Ishikawa (cell line): ENCODE results near the gene MMP26.

ENCODE experiments used
- CEBPB ChIP-seq: IDR thresholded peaks from 2 replicates; pipeline ENCODE4 v1.6.1; 2012
- CREB1 ChIP-seq: IDR thresholded peaks from 2 replicates; pipeline ENCODE4 v1.6.1; 2012; ENCODE audit warnings: low read depth
- EP300 ChIP-seq: IDR thresholded peaks from 2 replicates; pipeline ENCODE4 v1.6.1; 2012; ENCODE audit warnings: borderline replicate concordance
- FOXM1 ChIP-seq: IDR thresholded peaks from 2 replicates; pipeline ENCODE4 v1.6.1; 2012; ENCODE audit warnings: low read depth, borderline replicate concordance
- MAX ChIP-seq: IDR thresholded peaks from 2 replicates; pipeline ENCODE4 v1.6.1; 2012
- NFIC ChIP-seq: IDR thresholded peaks from 2 replicates; pipeline ENCODE4 v1.6.1; 2012
- RAD21 ChIP-seq: IDR thresholded peaks from 2 replicates; pipeline ENCODE4 v1.6.1; 2012; ENCODE audit warnings: low read depth
- REST ChIP-seq: IDR thresholded peaks from 2 replicates; pipeline ENCODE4 v1.6.1; 2012; ENCODE audit warnings: low read depth, mild to moderate bottlenecking
- TAF1 ChIP-seq: IDR thresholded peaks from 2 replicates; pipeline ENCODE4 v1.6.1; 2012; ENCODE audit warnings: low read depth, mild to moderate bottlenecking
- TCF12 ChIP-seq: IDR thresholded peaks from 2 replicates; pipeline ENCODE4 v1.6.1; 2012; ENCODE audit warnings: low read depth
- TEAD4 ChIP-seq: IDR thresholded peaks from 2 replicates; pipeline ENCODE4 v1.6.1; 2012
- YY1 ChIP-seq: IDR thresholded peaks from 2 replicates; pipeline ENCODE4 v1.6.1; 2012; ENCODE audit warnings: low read depth
- ZBTB7A ChIP-seq: IDR thresholded peaks from 2 replicates; pipeline ENCODE4 v1.6.1; 2012; ENCODE audit warnings: low read depth
- TF ChIP-seq, protein P1 (sequence below): IDR thresholded peaks from 2 replicates; pipeline ENCODE4 v1.6.1; 2012

Gene MMP26

GRCh38 chr11:4684631-4685285, 19.8 kb upstream of the MMP26 start:
- no peak for TF ChIP-seq ZBTB7A
- TF ChIP-seq MAX, result no peak

DNA sequence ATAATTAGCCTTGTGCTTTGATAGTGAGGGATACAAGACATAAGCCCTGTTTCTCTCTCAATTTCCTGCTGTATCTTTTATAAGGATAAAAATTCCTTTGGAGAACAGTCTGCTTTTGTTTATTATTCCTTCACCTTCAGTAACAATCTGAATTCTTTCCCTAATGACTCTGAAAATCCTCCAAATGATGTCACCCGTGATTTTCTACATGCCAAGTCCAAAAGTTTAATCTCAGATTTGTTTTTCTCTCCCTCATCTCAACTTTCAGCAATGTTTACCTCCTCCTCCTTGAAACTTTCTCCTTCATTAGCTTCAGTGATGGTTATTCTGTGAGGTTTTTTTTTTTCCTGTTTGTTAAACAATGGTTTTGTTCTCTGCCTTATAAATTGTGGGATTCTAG, 9.1 kb upstream of the MMP26 start:
- no peak for TF ChIP-seq TCF12
- no peak for TF ChIP-seq FOXM1
- no peak for TF ChIP-seq RAD21
- TF ChIP-seq CEBPB, result no peak
- TF ChIP-seq NFIC, result no peak
- TF ChIP-seq, protein P1, sequence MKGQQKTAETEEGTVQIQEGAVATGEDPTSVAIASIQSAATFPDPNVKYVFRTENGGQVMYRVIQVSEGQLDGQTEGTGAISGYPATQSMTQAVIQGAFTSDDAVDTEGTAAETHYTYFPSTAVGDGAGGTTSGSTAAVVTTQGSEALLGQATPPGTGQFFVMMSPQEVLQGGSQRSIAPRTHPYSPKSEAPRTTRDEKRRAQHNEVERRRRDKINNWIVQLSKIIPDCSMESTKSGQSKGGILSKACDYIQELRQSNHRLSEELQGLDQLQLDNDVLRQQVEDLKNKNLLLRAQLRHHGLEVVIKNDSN, result no peak
- no peak for TF ChIP-seq ZBTB7A

GRCh38 chr11:4697585-4697984, 7.0 kb upstream of the MMP26 start, which contains the start of gene OR51E2:
TSS of gene OR51E2 (minus strand) at chr11:4697853. CDS start at chr11:4682711, 15,142 bp downstream.
- TF ChIP-seq MAX (no peak), NFIC (no peak), TEAD4 (no peak), YY1 (no peak)

DNA sequence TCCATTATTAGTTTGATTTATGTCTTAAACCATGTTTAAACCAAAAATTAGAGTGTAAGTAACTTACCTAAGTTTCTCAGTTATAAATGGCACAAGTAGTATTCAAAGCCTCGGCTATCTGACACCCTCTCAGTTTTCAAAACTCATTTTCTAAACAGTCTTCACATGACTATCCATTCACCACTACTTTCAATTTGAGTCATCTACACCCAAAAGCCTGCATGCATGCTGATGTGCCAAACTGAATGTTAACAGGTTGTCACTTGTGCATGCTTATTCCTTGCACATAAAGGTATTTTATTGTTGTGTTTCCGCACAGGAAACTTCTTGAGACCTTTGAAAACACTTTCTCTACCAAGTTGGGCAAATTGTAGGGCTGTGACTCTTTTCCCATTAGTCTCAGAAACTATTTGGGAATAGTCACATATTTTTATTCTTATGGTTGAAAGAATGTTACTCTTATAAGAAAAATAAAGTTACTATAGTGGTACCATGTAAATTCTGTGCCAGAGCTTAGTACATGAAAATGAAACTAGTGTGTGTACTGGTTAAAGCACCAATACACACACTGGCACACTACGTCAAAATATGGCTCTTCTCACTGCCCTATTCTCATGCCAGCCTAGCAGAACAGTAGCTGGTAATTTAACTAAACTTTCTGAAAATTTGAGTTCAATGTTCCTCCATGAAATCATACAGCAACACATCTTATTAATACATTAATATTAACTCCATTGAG, 4.7 kb upstream of the MMP26 start:
- TF ChIP-seq, protein P1, result no peak
- TF ChIP-seq REST (no peak), ZBTB7A (no peak), MAX (no peak), RAD21 (no peak), FOXM1 (no peak), CEBPB (no peak)

DNA sequence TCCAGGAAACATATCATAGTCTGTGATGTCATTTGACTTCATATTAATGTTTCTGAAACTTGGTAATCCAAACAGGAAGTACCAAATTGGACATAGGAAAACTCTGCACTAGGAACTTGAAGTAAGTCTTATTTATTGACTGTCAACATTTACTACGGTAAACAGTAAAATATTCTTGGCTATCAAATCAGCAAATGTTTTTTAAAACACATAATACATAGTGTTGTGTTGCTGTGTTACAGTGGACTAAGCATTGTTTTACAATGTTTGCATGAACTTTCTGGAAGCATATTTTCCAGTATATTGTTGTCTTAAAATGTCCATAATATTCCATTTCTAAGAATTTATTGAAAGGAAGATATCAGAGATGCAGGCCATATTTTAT, 4.2 kb upstream of the MMP26 start:
- no peak for TF ChIP-seq CREB1
- no peak for TF ChIP-seq TCF12
- TF ChIP-seq TAF1, result no peak
- TF ChIP-seq NFIC, result no peak
- no peak for TF ChIP-seq TEAD4
- TF ChIP-seq EP300, result no peak

DNA sequence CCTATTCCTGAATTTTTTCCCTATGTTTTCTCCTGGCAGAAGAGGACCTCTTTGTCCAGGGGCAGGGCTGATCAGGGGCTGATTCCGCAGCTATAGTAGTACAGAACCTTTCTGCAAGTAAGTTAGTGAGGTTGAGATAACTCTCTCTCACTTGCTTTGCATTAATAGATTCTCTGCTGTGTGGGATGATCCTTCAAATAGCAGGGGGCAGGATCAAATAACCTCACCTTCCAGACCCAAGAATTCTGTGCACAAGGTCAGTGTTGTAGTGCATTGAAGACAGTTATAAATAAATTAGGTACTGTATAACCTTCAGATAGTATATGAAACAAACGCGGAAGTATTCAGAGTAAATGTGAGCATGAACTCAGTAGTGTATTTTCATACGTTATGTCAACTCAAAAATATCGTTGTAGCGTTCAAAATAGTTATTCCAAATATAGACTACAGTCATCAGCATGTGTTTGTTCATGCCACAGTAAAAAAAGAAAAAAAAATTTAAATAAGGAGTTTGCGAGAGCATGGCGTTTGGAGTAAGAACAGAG, 278 bp downstream of the MMP26 start:
- no peak for TF ChIP-seq FOXM1
- TF ChIP-seq, protein P1, result no peak
- TF ChIP-seq TEAD4, result no peak

GRCh38 chr11:4713241-4713640, 8.7 kb downstream of the MMP26 start:
- TF ChIP-seq TEAD4 (no peak), TCF12 (no peak), REST (no peak), TAF1 (no peak), NFIC (no peak)
- TF ChIP-seq, protein P1, result no peak
